Effector memory CD4-positive, alpha-beta T cell (primary cell): ENCODE measurements around the gene SOCS4.
"Not testable (repeated sequence)": the region's sequence is repeated elsewhere in the genome, so short reads cannot be mapped to it uniquely, and the experiment has no call there.

Experiments
- DNase-seq, 3 donors: peaks; one replicate each; pipeline ENCODE4 v3.0.0-alpha.2; 2020
- H3K27ac ChIP-seq: 2 replicates; pipeline ENCODE4 v1.7.0; 2013; ENCODE audit warnings: mild to moderate bottlenecking, low read length, moderate library complexity; ENCODE audit not compliant: insufficient read depth, poor library complexity, severe bottlenecking
- H3K27me3 ChIP-seq: replicated peaks from 2 replicates; pipeline ENCODE4 v1.7.0; 2013; ENCODE audit warnings: mild to moderate bottlenecking, low read length; ENCODE audit not compliant: insufficient read depth, control insufficient read depth, poor library complexity, severe bottlenecking
- H3K36me3 ChIP-seq: 2 replicates; pipeline ENCODE4 v1.7.0; 2013; ENCODE audit warnings: mild to moderate bottlenecking, low read length, moderate library complexity; ENCODE audit not compliant: control insufficient read depth, insufficient read depth
- H3K4me1 ChIP-seq: 2 replicates; pipeline ENCODE4 v1.7.0; 2013; ENCODE audit warnings: low read length, mild to moderate bottlenecking; ENCODE audit not compliant: control insufficient read depth, insufficient read depth, poor library complexity, severe bottlenecking
- H3K4me3 ChIP-seq: 2 replicates; pipeline ENCODE4 v1.7.0; 2013; ENCODE audit warnings: low read length, low read depth, mild to moderate bottlenecking; ENCODE audit not compliant: insufficient read depth, poor library complexity, severe bottlenecking
- H3K9me3 ChIP-seq: 2 replicates; pipeline ENCODE4 v1.7.0; 2013; ENCODE audit warnings: mild to moderate bottlenecking, low read length, moderate library complexity; ENCODE audit not compliant: control insufficient read depth

The SOCS4 gene

GRCh38 chr14:55026441-55026792 is 619 bp upstream of the SOCS4 start:
- H3K36me3 ChIP-seq, result no peaks in the 10 kb centered on the region
- H3K27me3 ChIP-seq, result no peaks in the 10 kb centered on the region
- peak overlapping the region; percentile 78 for H3K4me3 ChIP-seq
- no peak for DNase-seq
- H3K9me3 ChIP-seq, result no peaks in the 10 kb centered on the region
- peak overlapping the region; percentile 83 for H3K27ac ChIP-seq
- peaks cover 8% of the 10 kb centered on the region for H3K4me1 ChIP-seq

- H3K4me1 ChIP-seq, result peaks cover 8% of the 10 kb centered on the region
- H3K36me3 ChIP-seq, result no peaks in the 10 kb centered on the region
- no peak overlapping the region for H3K27ac ChIP-seq
- peak overlapping the region; percentile 78 for H3K4me3 ChIP-seq
- H3K27me3 ChIP-seq, result no peaks in the 10 kb centered on the region
- no peaks in the 10 kb centered on the region for H3K9me3 ChIP-seq
- DNase-seq, result no peak
Measured at GRCh38 chr14:55028066-55028465, 1.0 kb downstream of the SOCS4 start.

- H3K4me3 ChIP-seq, result peak overlapping the region; percentile 78
- H3K36me3 ChIP-seq, result no peaks in the 10 kb centered on the region
- H3K27me3 ChIP-seq, result no peaks in the 10 kb centered on the region
- H3K9me3 ChIP-seq, result no peaks in the 10 kb centered on the region
- H3K4me1 ChIP-seq, result peaks cover 8% of the 10 kb centered on the region
- H3K27ac ChIP-seq, result no peak overlapping the region
- DNase-seq, result no peak
Measured at GRCh38 chr14:55028476-55028875, 1.4 kb downstream of the SOCS4 start.

GRCh38 chr14:55031190-55031589 is 4.2 kb downstream of the SOCS4 start:
- peaks cover 8% of the 10 kb centered on the region for H3K4me1 ChIP-seq
- no peak for DNase-seq
- H3K27ac ChIP-seq, result no peak overlapping the region
- H3K36me3 ChIP-seq, result no peaks in the 10 kb centered on the region
- no peaks in the 10 kb centered on the region for H3K9me3 ChIP-seq
- no peak overlapping the region for H3K4me3 ChIP-seq
- H3K27me3 ChIP-seq, result no peaks in the 10 kb centered on the region

DNA sequence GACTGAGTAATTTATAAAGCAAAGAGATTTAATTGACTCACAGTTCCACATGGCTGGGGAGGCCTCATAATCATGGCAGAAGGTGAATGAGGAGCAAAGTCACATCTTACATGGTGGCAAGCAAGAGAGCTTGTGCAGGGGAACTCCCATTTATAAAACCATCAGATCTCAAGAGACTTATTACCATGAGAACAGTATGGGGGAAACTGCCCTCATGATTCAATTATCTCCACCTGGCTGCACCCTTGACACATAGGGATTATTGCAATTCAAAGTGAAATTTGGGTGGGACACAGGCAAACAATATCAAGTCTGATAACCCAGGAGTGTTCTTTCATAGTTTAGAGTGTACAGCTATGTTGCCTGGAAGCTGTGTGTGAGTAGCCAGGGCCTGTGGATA is 11.0 kb downstream of the SOCS4 start:
- H3K36me3 ChIP-seq, result peaks cover 12% of the 10 kb centered on the region
- H3K9me3 ChIP-seq, H3K4me1 ChIP-seq, H3K27me3 ChIP-seq, DNase-seq, H3K4me3 ChIP-seq, H3K27ac ChIP-seq: not testable (repeated sequence)

DNA sequence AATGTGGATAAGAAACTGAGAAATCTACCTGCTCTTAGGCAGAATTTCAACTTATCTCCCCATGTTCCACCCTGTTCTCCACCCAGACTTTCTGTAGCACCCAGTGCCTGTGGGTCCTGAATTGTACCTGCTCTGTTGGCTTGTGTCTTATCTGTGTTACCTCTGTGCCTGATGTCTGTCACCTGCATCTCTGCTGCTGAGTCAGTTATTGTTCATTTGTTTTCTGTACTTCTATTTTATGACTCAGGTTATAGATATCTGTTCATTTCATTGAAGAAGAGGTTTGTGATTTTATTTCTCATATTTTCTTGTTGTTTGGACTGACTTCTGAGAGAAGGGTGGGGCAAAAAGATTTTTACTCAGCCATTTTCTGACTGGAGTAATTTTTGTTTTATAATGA is 11.7 kb downstream of the SOCS4 start:
- Histone ChIP-seq H3K27ac (no peak overlapping the region), H3K27me3 (no peaks in the 10 kb centered on the region), H3K4me3 (no peak overlapping the region), H3K9me3 (no peaks in the 10 kb centered on the region), H3K36me3 (peaks cover 18% of the 10 kb centered on the region), H3K4me1 (no peaks in the 10 kb centered on the region)
- no peak for DNase-seq

DNA sequence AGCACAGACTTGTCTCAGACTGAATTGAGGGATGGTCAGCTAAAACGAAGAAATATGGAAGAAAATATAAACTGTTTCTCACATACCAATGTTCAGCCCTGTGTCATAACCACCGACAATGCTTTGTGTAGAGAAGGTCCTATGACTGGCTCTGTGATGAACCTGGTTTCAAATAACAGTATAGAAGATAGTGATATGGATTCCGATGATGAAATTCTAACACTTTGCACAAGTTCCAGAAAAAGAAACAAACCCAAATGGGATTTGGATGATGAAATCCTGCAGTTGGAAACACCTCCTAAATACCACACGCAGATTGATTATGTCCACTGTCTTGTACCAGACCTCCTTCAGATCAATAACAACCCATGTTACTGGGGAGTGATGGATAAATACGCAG is 16.5 kb downstream of the SOCS4 start:
- no peak for DNase-seq
- peaks cover 12% of the 10 kb centered on the region for H3K36me3 ChIP-seq
- H3K27ac ChIP-seq, result no peak overlapping the region
- no peaks in the 10 kb centered on the region for H3K4me1 ChIP-seq
- H3K9me3 ChIP-seq, result no peaks in the 10 kb centered on the region
- H3K27me3 ChIP-seq, result no peaks in the 10 kb centered on the region
- no peak overlapping the region for H3K4me3 ChIP-seq

DNA sequence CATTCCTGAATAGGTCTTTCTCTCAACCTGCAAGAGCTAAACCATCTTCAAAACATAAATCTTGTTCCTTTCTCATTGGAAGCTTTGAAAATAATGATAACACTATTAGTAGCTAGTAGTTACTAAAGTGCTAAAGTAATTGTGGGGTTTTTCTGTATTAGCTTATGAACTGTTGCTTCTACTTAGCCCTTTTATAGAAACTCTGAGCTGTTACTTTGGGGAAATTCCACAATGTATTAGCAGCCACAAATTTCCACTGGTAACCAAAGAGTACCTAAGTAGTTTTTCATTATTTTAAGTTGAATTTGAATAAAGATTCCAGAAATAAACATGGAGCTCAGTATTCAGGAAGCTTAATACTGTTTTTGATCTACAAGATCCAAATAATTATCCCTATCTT is 18.1 kb downstream of the SOCS4 start:
- Histone ChIP-seq H3K4me1 (no peaks in the 10 kb centered on the region), H3K27ac (no peak overlapping the region), H3K4me3 (no peak overlapping the region), H3K27me3 (no peaks in the 10 kb centered on the region), H3K36me3 (peaks cover 12% of the 10 kb centered on the region), H3K9me3 (no peaks in the 10 kb centered on the region)
- no peak for DNase-seq

DNA sequence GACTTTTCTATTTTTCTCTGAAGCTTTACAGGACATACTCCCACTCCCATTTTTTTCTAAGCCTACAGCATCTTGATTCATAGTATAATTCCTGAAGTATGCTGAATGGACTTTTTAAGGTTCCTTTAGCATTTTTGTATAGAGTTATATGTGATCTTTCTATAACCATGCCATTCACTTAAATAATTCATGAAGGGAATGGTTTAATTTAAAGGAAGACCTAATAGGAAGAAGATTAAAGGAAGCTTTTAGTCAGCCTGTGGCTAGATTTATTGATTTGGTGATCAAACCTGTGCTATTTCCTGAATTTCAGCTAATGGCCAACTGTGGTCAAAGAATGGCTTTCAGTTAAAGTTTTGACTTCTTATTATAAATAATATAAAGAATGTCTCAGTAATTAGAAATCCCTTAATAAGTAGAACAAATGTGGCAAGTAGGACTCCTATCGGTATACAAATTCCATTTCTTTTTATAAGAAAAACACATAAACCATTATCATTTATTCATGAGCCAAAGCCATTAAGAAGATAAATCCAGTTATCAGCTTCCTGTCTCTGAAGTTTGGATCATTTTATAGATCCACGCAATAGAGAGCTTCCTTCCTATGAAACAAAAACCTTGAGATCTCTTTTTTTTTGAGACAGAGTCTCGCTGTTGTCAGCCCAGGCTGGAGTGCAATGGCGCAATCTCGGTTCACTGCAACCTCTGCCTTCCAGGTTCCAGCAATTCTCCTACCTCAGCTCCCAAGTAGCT is 20.4 kb downstream of the SOCS4 start:
- Histone ChIP-seq H3K36me3 (peaks cover 12% of the 10 kb centered on the region), H3K4me3 (no peak overlapping the region), H3K4me1 (no peaks in the 10 kb centered on the region), H3K27me3 (no peaks in the 10 kb centered on the region), H3K27ac (no peak overlapping the region), H3K9me3 (no peaks in the 10 kb centered on the region)
- DNase-seq, result no peak

DNA sequence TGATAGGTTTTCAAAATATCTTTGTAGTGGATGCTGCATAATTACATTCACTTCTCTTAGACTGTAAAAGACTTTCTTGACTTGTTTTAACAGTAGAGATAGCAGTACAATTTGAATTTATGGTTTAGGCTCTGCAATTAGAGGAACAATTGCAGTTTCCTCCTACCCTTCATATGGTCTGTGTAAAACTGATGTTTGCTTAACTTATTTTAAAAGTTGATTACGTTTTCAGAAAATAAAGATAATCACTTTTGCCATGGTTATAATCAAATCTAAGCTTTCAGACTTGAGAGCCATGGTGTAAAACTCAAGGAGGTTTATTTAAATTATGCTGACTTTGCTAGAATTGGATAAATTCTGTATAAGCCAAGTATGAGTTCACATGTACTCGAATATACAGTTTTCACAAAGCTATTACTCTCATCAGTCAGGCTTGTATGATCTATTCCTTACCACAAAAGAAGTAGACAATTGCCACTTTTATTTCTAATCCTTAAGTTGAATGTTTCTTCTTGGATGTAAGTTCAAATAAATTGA is 21.9 kb downstream of the SOCS4 start:
- Histone ChIP-seq H3K4me3 (no peak overlapping the region), H3K27me3 (no peaks in the 10 kb centered on the region), H3K4me1 (peaks cover 9% of the 10 kb centered on the region), H3K36me3 (peaks cover 5% of the 10 kb centered on the region), H3K27ac (no peak overlapping the region), H3K9me3 (no peaks in the 10 kb centered on the region)
- DNase-seq, result no peak
